ENCODE measurements around the gene GCFC2. TPM values are rescaled to one million over a fixed set of nuclear protein-coding genes. Genes with fewer than 3 reads are reported as not detected.

The GCFC2 gene
- total RNA-seq, 3 donors from 2014 or later = 13.6 to 16.4 (median 14.4) TPM

- TF ChIP-seq CTCF (IDR thresholded peaks at IDR 0.05) = no peak
- H3K36me3 ChIP-seq (ENCODE audit: low read depth) = no peaks in the 10 kb centered on the region
- no peaks in the 10 kb centered on the region for H3K9me3 ChIP-seq
- no peak overlapping the region for H3K4me3 ChIP-seq
- ATAC-seq = no peak
- H3K4me1 ChIP-seq (ENCODE audit: low read depth) = no peaks in the 10 kb centered on the region
- intact Hi-C loops (cut with DNase I, micrococcal nuclease) = no loop called here
- DNase-seq = no peak
Observed at GRCh38 chr2:75666911-75667310, 43.8 kb downstream of the GCFC2 start.

- H3K4me1 ChIP-seq (ENCODE audit: low read depth) = no peaks in the 10 kb centered on the region
- intact Hi-C loops (cut with DNase I, micrococcal nuclease) = no loop called here
- TF ChIP-seq CTCF (IDR thresholded peaks at IDR 0.05) = no peak
- H3K36me3 ChIP-seq (ENCODE audit: low read depth) = peaks cover 14% of the 10 kb centered on the region
- no peak for ATAC-seq
- no peak overlapping the region for H3K4me3 ChIP-seq
- DNase-seq = no peak
- no peaks in the 10 kb centered on the region for H3K9me3 ChIP-seq
Observed at GRCh38 chr2:75657798-75658197, 52.9 kb downstream of the GCFC2 start.

- no peak overlapping the region for H3K4me3 ChIP-seq
- TF ChIP-seq CTCF (IDR thresholded peaks at IDR 0.05) = no peak
- no peaks in the 10 kb centered on the region for H3K4me1 ChIP-seq (ENCODE audit: low read depth)
- peaks cover 14% of the 10 kb centered on the region for H3K36me3 ChIP-seq (ENCODE audit: low read depth)
- H3K9me3 ChIP-seq = no peaks in the 10 kb centered on the region
- ATAC-seq (no peak), DNase-seq (no peak)
- intact Hi-C loops (cut with DNase I, micrococcal nuclease) = no loop called here
Observed at GRCh38 chr2:75656563-75656962, 54.2 kb downstream of the GCFC2 start.

- H3K36me3 ChIP-seq (ENCODE audit: low read depth) = peaks cover 14% of the 10 kb centered on the region
- ATAC-seq = no peak
- H3K4me1 ChIP-seq (ENCODE audit: low read depth) = no peaks in the 10 kb centered on the region
- TF ChIP-seq CTCF (IDR thresholded peaks at IDR 0.05) = no peak
- no peak overlapping the region for H3K4me3 ChIP-seq
- DNase-seq = no peak
- intact Hi-C loops (cut with DNase I, micrococcal nuclease) = no loop called here
- no peaks in the 10 kb centered on the region for H3K9me3 ChIP-seq
Observed at GRCh38 chr2:75655861-75656260, 54.9 kb downstream of the GCFC2 start.

GRCh38 chr2:75654012-75654411 lies 56.7 kb downstream of the GCFC2 start:
- H3K9me3 ChIP-seq = no peaks in the 10 kb centered on the region
- DNase-seq (no peak), ATAC-seq (no peak)
- H3K36me3 ChIP-seq (ENCODE audit: low read depth) = peaks cover 14% of the 10 kb centered on the region
- intact Hi-C loops (cut with DNase I, micrococcal nuclease) = no loop called here
- no peaks in the 10 kb centered on the region for H3K4me1 ChIP-seq (ENCODE audit: low read depth)
- no peak overlapping the region for H3K4me3 ChIP-seq
- no peak for TF ChIP-seq CTCF (IDR thresholded peaks at IDR 0.05)

- Histone ChIP-seq H3K4me1 (ENCODE audit: low read depth) (peaks cover 4% of the 10 kb centered on the region), H3K9me3 (no peaks in the 10 kb centered on the region), H3K36me3 (ENCODE audit: low read depth) (no peaks in the 10 kb centered on the region), H3K4me3 (no peak overlapping the region)
- no peak for TF ChIP-seq CTCF (IDR thresholded peaks at IDR 0.05)
- intact Hi-C loops (cut with DNase I, micrococcal nuclease) = no loop called here
- DNase-seq (no peak), ATAC-seq (no peak)
Observed at GRCh38 chr2:75647771-75648170, 62.9 kb downstream of the GCFC2 start.

All from mucosa of descending colon (tissue), 3 donors.